NCI-H1105 treated with DMSO at 0.1 percent for 48 hours (cell line): Measurements from ENCODE around the gene LATS1.
"Not testable (repeated sequence)": the region's sequence is repeated elsewhere in the genome, so short reads cannot be mapped to it uniquely, and the experiment has no call there.

ENCODE experiments used
- DNase-seq: peaks from one replicate; lab custom pipeline; 2025; lab: John Stamatoyannopoulos, UW

LATS1 gene

DNA sequence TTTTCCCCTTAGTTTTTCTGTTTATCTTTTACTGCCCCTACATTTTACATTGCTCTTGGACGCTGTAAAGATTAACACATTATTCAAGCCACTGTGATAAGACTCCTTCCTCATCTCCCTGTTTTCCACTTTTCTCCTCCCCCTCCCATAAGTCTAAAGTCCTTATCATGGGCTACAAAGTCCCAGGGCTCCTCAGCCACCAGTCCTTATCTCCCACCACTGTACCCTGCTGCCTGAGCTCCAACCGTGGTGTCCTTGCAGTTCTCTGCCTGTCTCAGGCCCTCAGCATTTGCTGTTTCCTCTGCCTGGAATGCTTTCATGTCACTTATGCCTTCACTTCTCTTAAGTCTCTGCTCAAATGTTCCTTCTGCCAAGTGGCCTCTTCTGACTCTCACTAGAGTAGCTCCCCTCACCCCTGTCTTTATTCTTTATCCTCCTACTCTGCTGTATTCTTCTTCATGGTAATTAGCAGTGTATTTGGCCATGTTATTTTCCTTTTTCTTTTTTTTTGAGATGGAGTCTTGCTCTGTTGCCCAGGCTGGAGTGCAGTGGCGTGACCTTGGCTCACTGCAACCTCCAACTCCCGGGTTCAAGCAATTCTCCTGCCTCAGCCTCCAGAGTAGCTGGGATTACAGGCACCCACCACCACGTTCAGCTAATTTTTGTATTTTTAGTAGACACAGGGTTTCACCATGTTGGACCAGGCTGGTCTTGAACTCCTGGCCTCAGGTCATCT is 10.8 kb upstream of the LATS1 start:
- DNase-seq = no peak

DNA sequence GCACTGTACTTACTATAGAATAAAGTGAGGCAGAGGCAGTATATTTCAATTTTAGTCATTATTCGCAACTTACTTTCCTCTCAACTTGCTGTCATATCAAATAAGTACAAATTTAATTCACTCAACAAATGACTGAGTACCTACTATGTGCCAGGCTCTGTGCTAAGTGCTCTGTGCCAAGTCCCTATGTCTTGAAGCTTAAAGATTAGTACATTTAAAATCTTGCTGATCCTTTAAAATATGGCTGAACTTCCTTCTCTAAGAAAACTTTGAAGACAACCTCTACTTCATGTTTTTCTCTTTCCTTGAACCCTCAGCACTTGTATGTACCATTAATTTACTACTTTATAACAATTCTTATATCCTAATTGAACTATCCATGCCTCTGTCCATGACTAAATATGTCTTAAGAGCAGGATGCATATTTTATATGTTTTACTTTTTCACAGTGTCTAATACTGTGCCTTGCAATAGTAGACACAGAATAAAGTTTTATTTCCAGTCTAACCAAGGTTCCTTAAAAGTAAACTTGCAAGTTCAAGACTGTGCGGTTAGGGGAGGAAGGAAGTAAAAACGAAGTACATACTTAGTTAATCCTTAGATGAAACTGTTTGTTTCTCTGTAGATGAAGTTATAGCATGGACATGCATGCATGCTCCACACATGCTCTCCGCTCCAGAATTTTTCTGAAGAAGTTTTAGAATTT is 10.0 kb upstream of the LATS1 start:
- DNase-seq = no peak

DNA sequence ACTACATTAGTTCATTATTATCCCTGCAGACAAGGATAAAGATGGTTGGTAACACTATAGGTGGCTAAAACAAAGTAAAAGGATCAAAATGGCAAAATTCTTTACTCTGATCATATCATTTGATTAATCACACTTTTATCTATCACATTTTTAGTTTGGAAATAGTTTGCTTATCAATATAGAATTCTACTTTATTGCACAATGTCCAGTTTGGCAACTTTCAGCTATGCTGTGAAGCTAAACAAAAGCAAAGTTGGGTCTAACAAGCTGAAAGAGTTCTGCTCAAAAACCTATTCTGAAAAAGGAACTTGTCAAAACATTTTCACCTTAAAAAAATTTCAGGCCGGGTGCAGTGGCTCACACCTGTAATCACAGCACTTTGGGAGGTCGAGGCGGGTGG is 7.9 kb upstream of the LATS1 start:
- no peak for DNase-seq

- peak; percentile 64 for DNase-seq
Measured at GRCh38 chr6:149723771-149724417, 6.0 kb upstream of the LATS1 start.

DNA sequence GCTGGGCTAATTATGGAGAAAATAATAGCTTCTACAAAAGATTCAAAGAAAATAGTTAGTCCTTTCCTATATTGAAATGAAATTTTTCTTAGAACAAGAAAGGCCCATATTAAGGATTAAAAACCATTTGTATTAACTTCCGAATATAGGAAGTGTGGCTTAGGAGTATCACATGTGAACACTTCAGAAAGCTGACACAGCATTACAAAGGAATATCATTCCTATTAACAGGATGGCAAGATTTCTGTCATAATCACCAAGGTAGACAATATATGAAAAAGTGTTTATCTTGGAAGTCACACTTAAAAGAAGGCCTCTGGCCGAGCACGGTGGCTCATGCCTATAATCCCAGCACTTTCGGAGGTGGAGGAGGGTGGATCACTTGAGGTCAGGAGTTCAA is 5.4 kb upstream of the LATS1 start:
- no peak for DNase-seq

- no peak for DNase-seq
Measured at GRCh38 chr6:149719531-149719930, 1.6 kb upstream of the LATS1 start.

- DNase-seq = no peak
Measured at GRCh38 chr6:149717255-149717587, 680 bp downstream of the LATS1 start.

- DNase-seq = no peak
Measured at GRCh38 chr6:149716181-149716963, 1.5 kb downstream of the LATS1 start.

DNA sequence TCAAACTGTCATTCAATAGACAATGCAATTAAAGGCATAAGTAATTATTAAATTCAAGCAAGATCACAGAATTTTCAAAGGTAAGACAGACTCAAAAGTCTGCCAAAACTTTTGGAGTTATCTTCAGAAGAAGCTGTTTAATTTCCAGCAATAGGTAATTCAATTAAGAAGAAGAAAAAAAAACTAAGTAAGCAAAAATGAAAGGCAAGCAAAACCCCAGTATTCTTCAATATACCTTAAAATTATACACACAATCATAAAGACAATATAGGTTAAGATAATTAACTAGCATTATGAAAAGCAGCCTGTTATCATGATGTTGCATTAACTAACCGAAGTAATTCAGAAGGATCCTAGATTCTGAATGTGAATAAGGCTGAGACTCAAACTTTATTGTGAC is 3.5 kb downstream of the LATS1 start:
- no peak for DNase-seq

DNA sequence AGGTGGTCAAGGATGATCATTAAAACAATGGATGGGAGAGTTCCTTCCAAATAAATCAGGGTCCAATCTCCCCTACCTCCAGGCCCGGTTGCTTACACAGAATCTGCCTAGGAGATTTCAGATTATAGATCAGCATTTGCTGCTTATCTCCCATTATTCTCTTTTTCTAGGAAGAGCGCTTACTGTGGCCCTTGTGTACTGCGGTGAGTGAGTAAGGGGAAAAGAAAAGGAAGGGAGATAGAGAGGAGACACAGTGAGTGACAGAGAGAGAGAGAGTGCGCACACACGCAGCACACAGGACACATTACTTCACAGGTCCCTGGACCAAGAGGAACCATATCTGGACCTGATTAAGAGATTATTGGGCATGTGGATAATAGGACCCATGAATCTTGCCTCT is 6.2 kb downstream of the LATS1 start:
- no peak for DNase-seq

DNA sequence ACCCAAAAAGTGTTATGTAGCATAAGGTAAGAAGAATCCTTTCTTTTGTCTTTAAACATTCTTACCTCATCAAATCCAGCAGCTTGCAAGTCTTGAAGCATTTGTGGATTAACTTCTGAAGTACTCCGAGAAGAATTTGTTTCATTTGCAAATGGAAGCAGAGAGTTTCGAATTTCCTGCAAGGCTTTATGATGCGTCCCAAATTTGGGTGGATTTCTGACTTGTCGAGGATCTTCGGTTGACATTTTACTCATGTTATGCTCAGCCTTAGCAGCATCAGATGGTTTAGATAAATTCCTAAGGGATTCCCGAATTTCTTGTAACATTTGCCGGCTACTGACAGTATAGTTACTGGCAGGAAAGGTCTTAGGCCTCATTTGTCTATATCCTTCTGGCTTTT is 16.2 kb downstream of the LATS1 start:
- no peak for DNase-seq

DNA sequence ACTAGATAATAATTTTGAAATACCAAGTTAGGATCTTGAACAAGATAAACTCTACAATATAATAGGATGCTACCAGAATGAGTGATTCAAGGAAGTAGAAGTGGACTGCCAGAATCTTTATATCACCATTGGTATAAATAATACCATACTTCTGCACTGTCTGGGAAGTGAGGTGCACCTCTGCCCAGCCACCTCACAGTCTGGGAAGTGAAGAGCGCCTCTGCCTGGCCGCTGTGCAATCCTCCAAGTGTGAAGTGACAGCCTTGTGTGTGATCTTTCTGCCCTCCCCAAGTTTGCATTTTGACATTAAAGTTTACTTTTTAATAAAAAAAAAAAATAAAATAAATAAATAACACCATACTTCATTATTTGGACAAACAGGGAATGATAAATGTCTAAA is 18.8 kb downstream of the LATS1 start:
- DNase-seq = no peak

GRCh38 chr6:149698175-149698574 is 19.7 kb downstream of the LATS1 start:
- no peak for DNase-seq

- DNase-seq = no peak
Measured at GRCh38 chr6:149696901-149697300, 21.0 kb downstream of the LATS1 start.

GRCh38 chr6:149694921-149695320 is 23.0 kb downstream of the LATS1 start:
- peak; percentile 43 for DNase-seq

DNA sequence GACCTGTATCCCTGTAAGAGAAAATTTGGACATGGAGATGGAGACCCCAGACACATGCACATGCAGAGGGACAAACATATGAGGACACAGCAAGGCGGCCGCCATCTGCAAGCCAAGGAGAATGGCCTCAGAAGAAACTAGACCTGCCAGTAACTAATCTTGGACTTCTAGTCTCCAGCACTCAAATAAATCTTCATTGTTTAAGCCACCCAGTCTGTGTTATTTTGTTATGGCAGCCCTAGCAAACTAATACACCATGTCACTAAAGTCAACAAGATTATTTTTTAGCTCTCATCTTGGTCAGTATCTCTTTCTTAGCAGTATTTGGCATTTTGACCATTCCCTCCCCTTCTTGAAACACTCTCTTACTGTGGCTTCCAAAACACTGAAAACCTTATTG is 26.7 kb downstream of the LATS1 start:
- no peak for DNase-seq

- DNase-seq = no peak
Measured at GRCh38 chr6:149686230-149686629, 31.7 kb downstream of the LATS1 start.

DNA sequence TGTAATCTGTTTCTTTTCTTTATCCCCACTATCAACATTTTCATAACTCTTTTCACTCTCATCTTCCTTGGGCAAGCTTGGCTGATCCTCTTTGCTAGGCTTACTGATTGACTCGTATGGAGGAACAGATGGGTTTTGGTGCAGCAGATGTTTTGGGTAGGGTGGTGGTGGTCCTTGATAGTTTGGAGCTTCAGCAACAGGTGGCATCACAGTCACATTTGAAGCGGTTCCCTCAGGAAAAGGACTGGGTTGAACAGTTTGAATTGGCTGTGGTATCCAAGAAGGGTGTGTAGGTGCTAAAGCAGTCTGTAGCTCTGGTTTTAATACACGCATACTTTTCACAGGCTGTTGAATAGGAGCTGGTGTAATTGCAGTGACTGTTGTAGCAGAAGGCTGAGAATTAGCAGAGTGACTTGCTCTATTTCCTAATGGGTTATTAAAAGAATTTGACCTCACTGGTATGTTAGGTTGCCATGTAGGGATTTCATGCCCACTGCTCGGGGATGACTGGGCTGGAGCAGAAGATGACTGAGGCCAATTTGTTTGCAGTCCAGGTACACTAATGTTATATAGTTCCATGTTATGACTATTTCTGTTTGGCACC is 34.5 kb downstream of the LATS1 start:
- DNase-seq = no peak

GRCh38 chr6:149681845-149682244 is 36.1 kb downstream of the LATS1 start:
- DNase-seq = not testable (repeated sequence)

DNA sequence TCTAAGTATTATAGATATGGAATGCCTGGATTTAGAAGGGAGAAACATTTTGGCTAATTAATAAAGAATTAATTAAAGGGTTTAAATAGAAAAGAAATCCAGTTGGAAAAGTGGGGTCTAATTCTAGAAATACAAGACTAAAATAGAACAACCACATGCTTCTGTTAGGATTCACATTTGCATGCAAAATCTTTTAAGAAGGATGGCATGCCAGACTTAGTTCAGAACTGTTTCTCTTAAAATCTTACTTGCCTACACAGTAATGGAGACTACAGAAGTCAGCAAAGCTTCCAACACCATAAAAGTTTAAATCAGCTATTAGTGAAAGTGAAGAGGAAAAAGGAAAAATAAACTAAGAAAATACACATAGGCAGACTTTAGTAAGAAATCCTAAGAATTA is 36.7 kb downstream of the LATS1 start:
- no peak for DNase-seq

DNA sequence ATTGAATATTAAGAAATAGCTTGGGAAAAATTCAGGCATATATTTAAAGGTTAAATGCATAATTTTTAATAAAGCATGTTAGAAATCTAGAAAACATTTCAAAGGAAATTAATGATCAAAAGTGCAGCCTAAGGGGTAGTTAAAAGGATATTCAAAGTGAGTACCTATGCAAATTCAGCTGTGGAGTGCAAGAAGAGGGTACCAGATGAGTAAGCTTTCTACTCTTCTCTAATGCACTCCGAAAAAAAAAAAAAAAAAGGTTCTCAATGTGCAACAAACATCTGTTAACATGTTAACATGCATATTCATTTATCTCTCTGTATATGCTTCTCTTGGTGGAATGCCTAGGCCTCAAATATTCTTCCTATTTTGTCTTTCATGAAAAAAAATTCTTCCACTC is 37.4 kb downstream of the LATS1 start:
- no peak for DNase-seq

DNA sequence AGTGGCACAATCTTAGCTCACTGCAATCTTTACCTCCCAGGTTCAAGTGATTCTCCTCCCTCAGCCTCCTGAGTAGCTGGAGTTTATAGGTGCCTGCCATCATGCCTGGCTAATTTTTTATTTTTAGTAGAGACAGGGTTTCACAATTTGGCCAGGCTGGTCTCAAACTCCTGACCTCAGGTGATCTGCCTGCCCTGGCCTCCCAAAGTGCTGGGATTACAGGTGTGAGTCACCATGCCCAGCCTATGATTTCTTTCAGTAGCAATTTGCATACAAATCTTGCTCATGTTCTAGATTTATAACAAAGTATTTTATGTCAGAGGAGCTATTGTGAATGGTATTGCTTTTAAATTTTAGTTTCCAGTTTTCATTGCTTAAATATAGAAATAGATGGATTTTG is 45.6 kb downstream of the LATS1 start:
- not testable (repeated sequence) for DNase-seq
